KMS-11 (cell line): ENCODE measurements around the gene C11orf68.

Source experiments
- H2AFZ ChIP-seq: fragments of 200-600 bp; sonication (generic); 2 replicates; pipeline ENCODE4 v1.6.1; 2016; ENCODE audit warnings: antibody characterized with exemption, mixed run types, low read depth
- H3K27ac ChIP-seq: fragments of 200-600 bp; sonication (generic); 2 replicates; pipeline ENCODE4 v1.6.1; 2016; ENCODE audit warnings: mild to moderate bottlenecking, mixed run types
- H3K27me3 ChIP-seq: fragments of 200-600 bp; sonication (generic); 2 replicates; pipeline ENCODE4 v1.6.1; 2017; ENCODE audit warnings: mild to moderate bottlenecking, low read depth, mixed run types, moderate library complexity; ENCODE audit not compliant: insufficient read depth
- H3K36me3 ChIP-seq: fragments of 200-600 bp; sonication (generic); 2 replicates; pipeline ENCODE4 v1.6.1; 2017; ENCODE audit warnings: mild to moderate bottlenecking, mixed run types; ENCODE audit not compliant: insufficient read depth
- H3K4me1 ChIP-seq: fragments of 200-600 bp; sonication (generic); 2 replicates; pipeline ENCODE4 v1.6.1; 2016; ENCODE audit warnings: mild to moderate bottlenecking, low read depth, mixed run types; ENCODE audit not compliant: poor library complexity, severe bottlenecking
- H3K4me2 ChIP-seq: fragments of 200-600 bp; sonication (generic); 2 replicates; pipeline ENCODE4 v1.7.0; 2016; ENCODE audit warnings: mild to moderate bottlenecking, mixed run types
- H3K4me3 ChIP-seq: fragments of 200-600 bp; sonication (generic); IDR thresholded peaks from 2 replicates; pipeline ENCODE4 v1.6.1; 2017; ENCODE audit warnings: low read depth, low read length, mixed read lengths; ENCODE audit not compliant: insufficient read depth
- H3K79me2 ChIP-seq: fragments of 200-600 bp; sonication (generic); 2 replicates; pipeline ENCODE4 v1.6.1; 2016; ENCODE audit warnings: low read depth, mixed run types; ENCODE audit not compliant: insufficient read depth
- H3K9ac ChIP-seq: fragments of 200-600 bp; sonication (generic); 2 replicates; pipeline ENCODE4 v1.6.1; 2016; ENCODE audit warnings: mild to moderate bottlenecking, mixed run types
- H4K20me1 ChIP-seq: fragments of 200-600 bp; sonication (generic); 2 replicates; pipeline ENCODE4 v1.6.1; 2016; ENCODE audit warnings: mild to moderate bottlenecking, mixed run types; ENCODE audit not compliant: insufficient read depth
- CTCF ChIP-seq: fragments of 200-600 bp; sonication (generic); conservative IDR thresholded peaks from 2 replicates; pipeline ENCODE4 v1.6.1; 2017; ENCODE audit warnings: low read depth, mild to moderate bottlenecking, antibody characterized with exemption, low read length, moderate library complexity, mixed read lengths

The C11orf68 gene

GRCh38 chr11:65941720-65942310 is 23.0 kb upstream of the C11orf68 start:
- no peak overlapping the region for H3K4me3 ChIP-seq
- no peak overlapping the region for H3K4me2 ChIP-seq
- no peaks in the 10 kb centered on the region for H3K36me3 ChIP-seq
- no peak overlapping the region for H2AFZ ChIP-seq
- H3K79me2 ChIP-seq, result no peaks in the 10 kb centered on the region
- H3K9ac ChIP-seq, result no peak overlapping the region
- H3K4me1 ChIP-seq, result peaks cover 4% of the 10 kb centered on the region
- no peaks in the 10 kb centered on the region for H4K20me1 ChIP-seq
- H3K27ac ChIP-seq, result no peak overlapping the region
- no peak for TF ChIP-seq CTCF
- H3K27me3 ChIP-seq, result no peaks in the 10 kb centered on the region

- Histone ChIP-seq H3K27me3 (no peaks in the 10 kb centered on the region), H3K4me1 (peaks cover 14% of the 10 kb centered on the region), H4K20me1 (no peaks in the 10 kb centered on the region), H3K36me3 (no peaks in the 10 kb centered on the region), H2AFZ (no peak overlapping the region), H3K4me2 (no peak overlapping the region), H3K4me3 (no peak overlapping the region), H3K79me2 (no peaks in the 10 kb centered on the region), H3K9ac (no peak overlapping the region), H3K27ac (no peak overlapping the region)
- no peak for TF ChIP-seq CTCF
Observed at GRCh38 chr11:65937766-65938165, 18.9 kb upstream of the C11orf68 start.

- peaks cover 23% of the 10 kb centered on the region for H3K4me1 ChIP-seq
- H3K4me2 ChIP-seq, result no peak overlapping the region
- no peaks in the 10 kb centered on the region for H3K79me2 ChIP-seq
- no peaks in the 10 kb centered on the region for H3K36me3 ChIP-seq
- H3K4me3 ChIP-seq, result no peak overlapping the region
- no peaks in the 10 kb centered on the region for H3K27me3 ChIP-seq
- H3K27ac ChIP-seq, result no peak overlapping the region
- no peaks in the 10 kb centered on the region for H4K20me1 ChIP-seq
- H2AFZ ChIP-seq, result no peak overlapping the region
- no peak for TF ChIP-seq CTCF
- no peak overlapping the region for H3K9ac ChIP-seq
Observed at GRCh38 chr11:65934014-65934413, 15.2 kb upstream of the C11orf68 start.

GRCh38 chr11:65932558-65932919 is 13.7 kb upstream of the C11orf68 start:
- Histone ChIP-seq H3K9ac (no peak overlapping the region), H3K27ac (no peak overlapping the region), H3K4me1 (peaks cover 35% of the 10 kb centered on the region), H4K20me1 (no peaks in the 10 kb centered on the region), H3K27me3 (no peaks in the 10 kb centered on the region), H3K79me2 (no peaks in the 10 kb centered on the region), H3K36me3 (no peaks in the 10 kb centered on the region), H3K4me2 (no peak overlapping the region), H3K4me3 (no peak overlapping the region), H2AFZ (no peak overlapping the region)
- TF ChIP-seq CTCF, result no peak
